HG02588 (cell line): Measurements from ENCODE around the gene PHF12.
"Not testable (repeated sequence)": the region's sequence is repeated elsewhere in the genome, so short reads cannot be mapped to it uniquely, and the experiment has no call there.

Experiments used
- ATAC-seq: cut with Tn5 transposase; IDR thresholded peaks from one replicate; pipeline ENCODE4 v1.9.1; 2021; ENCODE audit warnings: mild to moderate bottlenecking, moderate library complexity; ENCODE audit not compliant: unreplicated experiment

The PHF12 gene

DNA sequence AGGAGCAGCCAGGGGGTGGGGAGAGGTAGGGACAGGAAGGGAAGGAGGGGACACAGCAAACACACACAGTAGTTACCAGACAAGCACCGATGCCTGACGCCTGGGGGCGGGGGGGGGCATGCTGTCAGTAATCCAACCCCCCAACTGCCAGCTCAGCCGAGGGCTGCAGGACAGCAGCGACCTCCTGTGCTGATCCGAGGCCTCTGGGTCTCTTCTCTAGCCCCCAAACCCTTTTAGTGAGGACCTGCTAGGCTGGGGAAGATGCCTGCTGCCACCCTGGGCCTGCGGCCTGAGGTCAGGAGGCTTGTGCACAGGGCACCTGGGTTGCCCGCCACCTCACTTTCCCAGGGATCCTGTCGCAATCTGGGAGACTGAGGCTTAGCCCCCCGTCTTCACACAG, 65.4 kb downstream of the PHF12 start:
- no peak for ATAC-seq

GRCh38 chr17:28885363-28885762, 66.0 kb downstream of the PHF12 start:
- ATAC-seq: no peak

GRCh38 chr17:28883967-28884702, 67.2 kb downstream of the PHF12 start:
- no peak for ATAC-seq

- no peak for ATAC-seq
Measured at GRCh38 chr17:28882154-28882895, 69.0 kb downstream of the PHF12 start.

DNA sequence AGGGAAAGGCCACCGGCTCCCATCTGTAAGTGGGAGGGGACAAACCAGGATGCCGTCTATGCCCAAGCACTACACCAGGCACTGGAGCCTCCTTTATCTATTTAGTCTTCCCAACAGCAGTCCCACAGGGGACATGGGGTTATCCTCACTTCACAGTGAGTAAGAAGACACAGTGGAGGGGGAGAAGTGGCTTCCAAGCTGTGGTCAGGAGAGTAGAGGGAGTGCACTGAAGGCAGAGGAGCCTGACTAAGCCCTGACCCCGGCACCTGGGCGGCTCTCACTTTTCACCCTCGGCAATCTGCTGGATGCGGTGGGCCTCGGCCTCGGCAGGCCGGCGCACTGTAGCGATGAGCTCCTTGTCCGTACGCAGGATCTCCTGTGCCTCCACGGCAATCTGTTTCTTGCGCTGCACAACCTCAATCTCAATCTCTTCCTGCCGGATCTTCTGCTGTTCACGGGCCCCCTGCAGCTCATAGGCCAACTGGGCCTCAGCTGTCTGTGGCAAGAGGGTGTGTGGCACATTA, 69.7 kb downstream of the PHF12 start:
- no peak for ATAC-seq

DNA sequence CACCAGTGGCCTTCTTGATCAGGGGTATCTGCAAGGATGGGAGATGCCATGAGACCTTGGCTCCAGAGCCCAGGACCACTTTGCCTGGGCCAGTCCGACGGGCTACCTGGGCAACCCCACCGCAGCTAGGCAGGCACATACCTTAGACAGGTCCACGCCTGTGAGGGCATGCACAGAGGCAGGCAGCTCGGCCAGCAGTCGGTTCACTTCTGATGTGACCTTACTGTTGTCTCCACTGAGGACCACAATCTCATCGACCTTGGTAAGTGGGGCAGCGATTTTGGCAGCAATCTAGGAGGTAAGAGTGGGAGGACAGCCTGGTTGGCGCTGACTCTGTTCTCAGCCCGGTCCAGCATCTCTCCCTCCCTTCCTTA, 70.8 kb downstream of the PHF12 start:
- no peak for ATAC-seq

DNA sequence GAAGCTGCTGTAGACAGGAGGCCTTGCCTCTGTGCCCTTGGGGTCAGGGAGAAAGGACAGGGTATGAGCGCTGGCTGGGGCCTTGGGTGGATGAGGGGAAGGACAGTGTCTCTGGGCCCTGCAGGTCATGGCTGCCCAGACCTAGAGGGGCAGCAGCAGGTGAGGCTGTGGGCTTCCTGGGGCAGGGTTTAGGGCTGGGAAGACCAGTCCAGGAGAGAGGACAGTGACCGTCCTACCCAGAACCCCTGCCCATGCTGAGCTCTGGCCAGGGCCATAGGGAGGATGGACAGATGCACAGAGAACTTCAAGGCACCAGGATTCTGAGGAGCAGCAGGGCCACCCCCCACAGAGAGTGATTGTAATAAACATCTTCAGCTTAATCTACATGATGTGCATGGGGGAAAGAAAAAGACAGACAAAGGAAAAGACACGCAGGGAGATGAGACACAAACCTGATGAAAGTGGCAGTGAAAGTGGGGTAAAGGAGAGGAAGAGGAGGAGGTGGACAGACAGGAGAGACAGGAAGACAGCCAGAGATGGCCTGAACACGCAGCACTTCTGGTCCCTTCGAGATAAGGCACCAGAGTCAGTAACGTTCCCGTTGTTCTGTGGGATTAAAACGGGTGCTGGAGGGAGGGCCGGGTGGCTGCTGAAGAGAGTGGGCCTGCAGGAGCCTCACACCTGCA, 71.3 kb downstream of the PHF12 start:
- no peak for ATAC-seq

DNA sequence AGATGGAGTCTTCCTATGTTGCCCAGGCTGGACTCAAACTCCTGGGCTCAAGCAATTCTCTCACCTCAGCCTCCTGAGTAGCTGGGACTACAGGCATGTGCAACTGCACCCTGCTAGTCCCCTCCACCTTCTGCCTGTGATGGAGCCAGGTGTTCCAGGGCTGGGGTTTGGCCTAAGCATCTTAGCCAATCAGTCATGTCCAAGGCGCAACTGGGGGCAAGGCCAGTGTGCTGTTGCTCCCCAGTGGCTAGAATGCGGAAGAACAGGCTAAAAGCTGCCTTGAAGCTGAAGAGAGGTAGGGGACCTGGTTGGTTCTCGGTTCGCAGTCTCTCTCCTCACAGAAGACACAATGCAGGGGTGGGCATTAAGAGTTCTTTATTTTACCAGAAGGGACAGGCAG, 72.3 kb downstream of the PHF12 start:
- no peak for ATAC-seq

DNA sequence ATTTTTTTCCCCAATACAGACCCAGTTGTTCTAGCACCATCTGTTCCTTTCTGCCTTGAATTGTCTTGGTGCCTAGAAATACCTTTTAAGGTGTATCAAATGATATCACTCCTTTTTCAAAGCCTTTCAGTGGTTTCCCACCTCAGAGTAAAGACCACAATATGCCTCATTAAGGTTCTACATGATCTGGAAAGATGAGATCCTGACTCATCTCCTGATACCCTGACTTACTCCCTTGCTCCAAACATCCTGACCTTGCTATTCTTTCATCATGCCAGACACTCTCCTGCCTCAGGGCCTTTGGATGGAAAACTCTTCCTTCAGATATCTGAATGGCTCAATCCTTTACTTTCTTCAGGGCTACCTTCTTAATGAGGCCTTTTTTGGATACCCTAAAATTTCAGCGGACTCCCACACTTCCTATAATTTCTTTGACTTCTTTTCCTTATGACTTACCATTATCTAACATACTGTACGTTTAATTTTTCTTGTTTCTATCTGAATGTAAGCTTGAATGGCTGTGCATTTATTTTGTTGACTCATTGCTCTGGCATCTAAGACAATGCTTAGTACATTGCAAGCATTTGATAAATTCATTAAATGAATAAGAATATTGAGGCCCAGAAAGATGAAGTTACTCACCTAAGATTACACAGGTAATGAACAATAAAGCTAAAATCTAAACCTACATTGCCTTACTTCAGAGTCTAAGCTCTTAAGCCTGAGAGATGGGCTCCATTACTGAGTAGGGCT, 73.0 kb downstream of the PHF12 start:
- no peak for ATAC-seq

GRCh38 chr17:28877150-28877711, 74.1 kb downstream of the PHF12 start:
- ATAC-seq: not testable (repeated sequence)

DNA sequence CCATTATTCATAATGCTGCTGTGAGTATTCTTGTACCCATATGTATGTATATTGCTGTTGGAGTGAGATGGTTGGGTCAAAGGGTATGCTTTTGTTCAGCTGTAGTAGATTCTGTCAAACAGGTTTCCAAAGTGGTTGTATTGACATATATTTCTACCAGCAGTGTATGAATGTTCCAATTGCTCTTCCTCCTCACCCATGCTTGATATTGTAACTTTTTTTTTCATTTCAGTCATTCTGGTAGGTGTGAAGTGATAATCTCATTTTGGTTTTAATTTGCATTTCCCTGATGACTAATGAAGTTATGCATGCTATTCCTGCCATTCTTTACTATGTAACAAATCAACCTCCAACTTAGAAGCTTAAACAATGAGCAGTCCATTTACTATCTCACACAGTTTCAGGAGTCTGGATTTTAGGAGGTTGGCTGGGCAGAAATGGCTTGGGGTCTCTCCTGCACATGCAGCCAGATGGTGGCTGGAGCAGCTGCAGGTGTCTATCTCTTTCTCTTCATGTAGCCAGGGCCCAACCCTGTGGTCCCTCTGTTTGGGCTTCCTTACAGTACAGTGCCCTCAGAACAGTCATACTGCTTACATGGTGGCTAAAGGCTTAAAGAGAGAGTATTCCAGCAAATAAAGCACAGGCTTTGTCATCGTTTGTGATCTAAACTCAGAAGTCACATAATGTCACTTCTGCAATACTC, 75.3 kb downstream of the PHF12 start:
- no peak for ATAC-seq

- ATAC-seq: no peak
Measured at GRCh38 chr17:28874750-28875149, 76.6 kb downstream of the PHF12 start.

DNA sequence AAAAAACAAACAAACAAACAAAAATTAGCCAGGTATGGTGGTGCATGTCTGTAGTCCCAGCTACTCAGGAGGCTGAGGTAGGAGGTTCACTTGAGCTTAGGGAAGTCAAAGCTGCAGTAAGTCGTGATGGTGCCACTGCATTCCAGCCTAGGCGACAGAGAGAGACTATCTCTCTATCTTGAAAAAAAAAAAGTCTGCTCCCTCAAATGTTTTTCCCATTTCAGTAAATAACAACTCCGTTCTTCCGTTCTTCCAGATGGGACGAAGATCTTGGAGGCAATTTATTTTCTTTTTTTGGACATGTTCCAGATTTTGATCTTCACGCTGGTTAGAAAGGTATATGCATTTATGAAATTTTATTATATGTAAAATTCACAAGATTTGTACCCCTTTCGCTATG, 77.5 kb downstream of the PHF12 start:
- ATAC-seq: no peak

GRCh38 chr17:28871056-28871579, 80.2 kb downstream of the PHF12 start:
- peak; percentile 86 for ATAC-seq

DNA sequence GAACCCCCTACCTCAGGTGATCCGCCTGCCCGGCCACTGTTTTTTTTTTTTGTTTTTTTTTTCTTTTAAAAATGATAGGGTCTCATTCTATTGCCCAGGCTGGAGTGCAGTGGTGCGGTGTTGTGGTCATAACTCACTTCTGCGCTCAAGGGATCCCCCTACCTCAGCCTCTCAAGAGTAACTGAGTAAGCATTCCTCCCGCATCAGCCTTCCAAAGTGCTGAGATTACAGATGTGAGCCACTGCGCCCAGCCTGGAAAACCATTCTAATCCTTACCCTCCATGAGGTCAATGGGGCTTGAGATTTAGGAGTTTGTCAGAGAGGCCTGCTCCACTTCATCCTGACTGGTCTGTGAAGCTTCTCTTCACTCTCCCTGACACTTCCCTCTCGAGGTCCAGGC, 84.0 kb downstream of the PHF12 start:
- no peak for ATAC-seq

- ATAC-seq: no peak
Measured at GRCh38 chr17:28865946-28866752, 85.2 kb downstream of the PHF12 start.

- no peak for ATAC-seq
Measured at GRCh38 chr17:28864991-28865849, 86.1 kb downstream of the PHF12 start.

- no peak for ATAC-seq
Measured at GRCh38 chr17:28863953-28864352, 87.4 kb downstream of the PHF12 start.
